Activated CD8-positive, alpha-beta memory T cell treated with anti-CD3 and anti-CD28 coated beads, Interleukin-2, amount 50 U/mL, for 1 hour (primary cell): ENCODE data around the gene LRP5.
"Not testable (repeated sequence)": the region's sequence is repeated elsewhere in the genome, so short reads cannot be mapped to it uniquely, and the experiment has no call there.

Experiments
- DNase-seq: peaks from one replicate; pipeline ENCODE4 v3.0.0-alpha.2; 2020; ENCODE audit errors: extremely low read depth

LRP5 gene

GRCh38 chr11:68282141-68282860 lies 30.1 kb upstream of the LRP5 start:
- no peak for DNase-seq

GRCh38 chr11:68282861-68283230 lies 29.5 kb upstream of the LRP5 start:
- DNase-seq: no peak

GRCh38 chr11:68284588-68284987 lies 27.8 kb upstream of the LRP5 start:
- not testable (repeated sequence) for DNase-seq

- DNase-seq: no peak
These were observed 25.0 kb upstream of the LRP5 start for GRCh38 chr11:68287419-68287818.

GRCh38 chr11:68289456-68289855 lies 22.9 kb upstream of the LRP5 start:
- DNase-seq: no peak

GRCh38 chr11:68293708-68294107 lies 18.7 kb upstream of the LRP5 start:
- no peak for DNase-seq

GRCh38 chr11:68295271-68295670 lies 17.1 kb upstream of the LRP5 start:
- no peak for DNase-seq

- no peak for DNase-seq
These were observed 16.5 kb upstream of the LRP5 start for GRCh38 chr11:68295940-68296339.

GRCh38 chr11:68296344-68297051 lies 15.9 kb upstream of the LRP5 start:
- DNase-seq: no peak

- no peak for DNase-seq
These were observed 15.4 kb upstream of the LRP5 start for GRCh38 chr11:68297052-68297378.

GRCh38 chr11:68297494-68297811 lies 14.9 kb upstream of the LRP5 start:
- DNase-seq: no peak

- no peak for DNase-seq
These were observed 14.4 kb upstream of the LRP5 start for GRCh38 chr11:68297812-68298658.

GRCh38 chr11:68298659-68299516 lies 13.5 kb upstream of the LRP5 start:
- DNase-seq: no peak

GRCh38 chr11:68299517-68299879 lies 12.9 kb upstream of the LRP5 start:
- not testable (repeated sequence) for DNase-seq

- DNase-seq: no peak
These were observed 12.1 kb upstream of the LRP5 start for GRCh38 chr11:68300076-68300830.

- DNase-seq: no peak
These were observed 10.1 kb upstream of the LRP5 start for GRCh38 chr11:68302256-68302655.

- DNase-seq: no peak
These were observed 9.7 kb upstream of the LRP5 start for GRCh38 chr11:68302670-68303069.

GRCh38 chr11:68303083-68303482 lies 9.3 kb upstream of the LRP5 start:
- DNase-seq: no peak

- no peak for DNase-seq
These were observed 8.2 kb upstream of the LRP5 start for GRCh38 chr11:68303982-68304780.

- no peak for DNase-seq
These were observed 5.8 kb upstream of the LRP5 start for GRCh38 chr11:68306636-68307035.
